HG03457 (cell line): ENCODE measurements around the gene AATF.
"Not testable (repeated sequence)": the region's sequence is repeated elsewhere in the genome, so short reads cannot be mapped to it uniquely, and the experiment has no call there.

Experiments used
- ATAC-seq: cut with Tn5 transposase; IDR thresholded peaks from one replicate; pipeline ENCODE4 v1.9.1; 2021; ENCODE audit warnings: moderate number of reproducible peaks; ENCODE audit not compliant: unreplicated experiment

Gene AATF

GRCh38 chr17:37069087-37069486 lies 120.3 kb downstream of the AATF start:
- no peak for ATAC-seq

DNA sequence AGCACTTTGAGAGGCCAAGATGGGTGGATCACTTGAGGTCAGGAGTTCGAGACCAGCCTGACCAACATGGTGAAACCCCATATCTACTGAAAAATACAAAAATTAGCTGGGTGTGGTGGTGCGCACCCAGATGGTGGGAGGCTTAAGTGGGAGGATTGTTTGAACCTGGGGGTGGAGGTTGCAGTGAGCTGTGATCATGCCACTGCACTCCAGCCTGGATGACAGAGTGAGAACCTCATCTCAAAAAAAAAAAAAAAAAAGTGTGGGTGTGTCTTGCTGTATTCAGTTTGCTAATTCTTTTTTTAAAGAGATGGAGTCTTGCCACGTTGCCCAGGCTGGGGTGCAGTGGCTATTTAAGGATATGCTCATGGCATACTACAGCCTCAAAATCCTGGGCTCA lies 124.7 kb downstream of the AATF start:
- not testable (repeated sequence) for ATAC-seq

DNA sequence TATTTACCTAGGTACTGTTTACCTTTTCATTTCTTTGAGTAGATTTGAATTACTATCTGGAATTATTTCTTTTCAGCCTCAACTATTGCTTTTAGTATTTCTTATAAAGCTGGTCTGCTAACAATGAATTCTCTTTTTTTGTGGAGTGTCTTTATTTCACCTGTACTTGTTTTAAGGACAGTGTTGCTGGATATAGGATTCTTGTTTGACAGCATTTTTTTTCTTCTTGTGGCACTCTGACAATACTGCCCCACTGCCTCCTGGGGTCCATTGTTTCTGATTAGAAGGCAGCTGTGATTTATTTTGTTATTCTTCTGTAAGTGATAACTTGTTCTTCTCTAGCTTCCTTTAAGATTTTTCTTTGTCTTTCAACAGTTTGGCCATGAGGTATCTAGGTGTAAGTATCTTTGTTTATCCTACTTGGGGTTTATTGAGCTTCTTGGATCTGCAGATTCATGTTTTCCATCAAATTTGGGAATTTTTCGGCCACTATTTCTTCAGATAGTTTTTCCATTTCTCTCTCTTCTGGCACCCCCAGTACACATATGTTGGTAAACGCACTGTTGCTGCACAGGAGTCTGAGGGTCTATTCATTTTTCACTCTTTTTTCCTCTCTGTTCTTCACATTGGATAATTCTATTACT lies 130.4 kb downstream of the AATF start:
- no peak for ATAC-seq

DNA sequence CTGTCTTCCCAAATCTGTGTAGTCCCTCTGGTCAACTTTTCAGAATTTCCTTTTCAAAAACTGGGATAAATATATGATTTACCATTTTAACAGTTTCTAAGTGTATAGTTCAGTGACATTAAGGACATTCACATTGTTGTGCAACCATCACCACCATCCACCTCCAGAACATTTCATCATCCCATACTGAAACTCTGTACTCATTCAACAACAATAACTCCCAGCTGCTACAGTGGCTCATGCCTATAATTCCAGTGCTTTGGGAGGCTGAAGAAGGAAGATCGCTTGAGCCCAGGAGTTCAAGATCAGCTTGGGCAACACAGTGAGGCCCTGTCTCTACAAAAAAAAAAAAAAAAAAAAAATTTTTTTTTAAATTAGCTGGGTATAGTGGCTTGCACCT lies 131.0 kb downstream of the AATF start:
- ATAC-seq, result no peak

DNA sequence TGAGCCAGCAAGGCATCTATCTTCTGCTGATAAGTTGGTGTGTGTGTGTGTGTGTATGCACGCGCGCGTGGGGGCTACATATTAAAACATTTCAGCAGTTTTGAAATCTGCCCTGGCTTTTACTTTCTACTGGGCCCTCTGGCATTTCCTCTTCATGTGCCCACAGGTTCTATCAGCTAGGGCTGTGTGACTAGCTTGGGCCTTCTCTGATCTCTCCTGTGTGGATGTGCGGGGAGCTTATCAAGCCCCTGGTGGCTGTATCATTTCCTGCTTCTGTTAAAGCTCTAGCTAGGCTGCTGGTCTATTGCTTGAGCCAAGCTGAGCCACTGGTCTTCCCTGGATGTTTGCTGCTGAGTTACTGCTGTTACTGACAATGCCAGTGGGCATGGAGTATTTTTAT lies 132.5 kb downstream of the AATF start:
- no peak for ATAC-seq

DNA sequence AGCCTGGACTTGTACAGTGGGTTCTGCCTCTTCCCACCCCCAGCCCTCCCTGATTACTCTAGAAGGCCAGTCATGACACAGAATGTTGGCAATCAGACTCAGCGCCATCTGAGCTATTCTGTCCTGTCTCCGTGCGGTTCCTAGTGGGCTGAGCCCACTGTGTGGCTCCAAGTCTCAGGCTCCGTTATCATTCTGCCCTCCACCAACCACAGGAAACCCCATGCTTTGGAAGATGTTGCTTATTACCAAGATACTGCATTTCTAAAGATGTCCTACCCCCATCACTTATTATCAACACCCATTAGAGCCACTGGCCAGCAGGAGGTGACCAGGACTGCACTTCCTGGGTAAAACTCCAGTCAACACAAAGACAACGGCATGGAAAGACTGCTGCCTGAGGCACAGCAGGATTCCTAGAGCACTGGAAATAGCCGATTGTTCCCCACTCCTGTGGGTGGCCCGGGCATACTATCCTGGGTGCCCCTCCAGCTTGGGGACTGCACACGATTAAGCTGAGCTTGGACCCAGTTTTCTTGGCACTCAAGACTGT lies 133.6 kb downstream of the AATF start:
- no peak for ATAC-seq

- ATAC-seq, result no peak
Measured at GRCh38 chr17:37082985-37083384, 134.2 kb downstream of the AATF start.

DNA sequence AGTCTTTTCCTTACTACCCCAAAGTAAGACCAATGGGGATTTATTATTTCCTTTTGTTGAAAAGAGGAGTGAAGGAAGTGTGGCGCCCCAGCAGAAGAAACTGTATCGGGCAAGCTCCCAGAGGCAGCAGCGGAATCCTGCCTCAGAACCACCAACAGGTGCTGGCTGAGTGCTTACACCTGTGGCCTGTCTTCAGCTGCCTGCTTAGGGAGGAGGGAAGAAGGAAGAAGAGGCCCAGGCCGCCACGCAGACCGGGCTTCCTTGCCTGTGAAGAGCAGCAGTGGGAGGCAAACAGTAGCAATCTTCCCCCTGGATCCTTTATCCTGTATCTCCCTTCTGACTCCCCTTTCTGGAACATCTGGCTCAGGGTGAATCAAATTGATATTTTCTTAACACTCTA lies 134.7 kb downstream of the AATF start:
- ATAC-seq, result no peak

- no peak for ATAC-seq
Measured at GRCh38 chr17:37084372-37084771, 135.6 kb downstream of the AATF start.

GRCh38 chr17:37086334-37086733 lies 137.6 kb downstream of the AATF start:
- no peak for ATAC-seq

- ATAC-seq, result no peak
Measured at GRCh38 chr17:37086948-37087347, 138.2 kb downstream of the AATF start.

GRCh38 chr17:37087683-37088082 lies 138.9 kb downstream of the AATF start:
- no peak for ATAC-seq

DNA sequence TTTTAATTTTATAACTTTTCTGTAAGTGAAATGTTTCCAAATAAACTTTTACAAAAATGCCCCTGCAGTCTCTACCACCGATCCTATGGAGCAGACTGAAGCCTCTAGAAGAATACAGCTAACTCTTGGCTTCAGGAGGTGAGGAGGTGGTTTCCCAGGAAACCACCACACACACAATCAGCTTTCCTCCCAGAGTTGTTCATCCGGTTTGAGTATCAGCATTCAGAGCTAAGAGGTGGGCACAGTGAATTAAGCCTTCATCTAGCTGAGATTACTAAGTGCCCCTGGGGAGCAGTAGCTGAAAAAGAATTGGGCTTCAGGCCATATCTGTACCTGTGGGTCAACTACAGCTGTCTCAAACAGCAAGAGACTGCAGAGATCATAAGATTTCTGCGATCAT lies 139.7 kb downstream of the AATF start:
- no peak for ATAC-seq

DNA sequence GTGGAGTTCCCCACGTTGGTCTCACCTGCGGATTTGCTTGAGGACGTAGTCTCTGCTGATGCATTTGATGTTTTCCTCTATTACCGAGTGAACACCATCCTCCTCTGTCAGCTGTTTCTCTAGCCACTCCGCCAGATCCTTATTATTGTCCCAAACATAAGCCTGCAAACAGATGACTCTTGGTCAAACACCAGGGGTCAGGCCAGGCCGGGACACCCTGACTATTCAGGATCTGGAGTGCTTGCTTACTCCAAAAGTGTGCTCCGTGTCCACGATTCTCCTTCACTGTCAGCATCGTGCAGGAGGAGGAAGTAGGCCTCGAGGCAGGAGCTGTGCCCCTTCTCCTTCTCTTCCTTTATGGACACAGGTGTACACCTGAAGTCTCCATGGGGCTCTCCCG lies 140.2 kb downstream of the AATF start:
- ATAC-seq, result no peak

DNA sequence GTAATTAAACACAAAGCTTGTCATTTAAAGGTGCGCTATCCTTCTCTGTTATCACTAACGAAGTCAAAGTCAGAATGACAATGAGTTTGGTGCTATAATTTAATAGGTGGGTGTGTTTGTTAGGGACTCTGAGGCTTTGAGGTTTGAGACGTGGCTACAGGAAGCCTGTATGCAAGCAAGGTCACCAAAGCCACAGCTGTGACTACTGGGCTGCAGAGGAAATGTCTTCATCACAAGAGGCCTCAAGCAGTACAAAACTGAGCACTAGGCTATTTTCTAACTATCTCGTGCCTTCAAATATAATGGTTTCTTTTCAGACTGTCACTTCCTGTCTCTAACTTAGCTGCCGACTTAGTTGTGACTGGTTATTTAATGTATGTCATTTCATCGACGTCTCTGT lies 141.2 kb downstream of the AATF start:
- ATAC-seq, result no peak

GRCh38 chr17:37090941-37091340 lies 142.2 kb downstream of the AATF start:
- no peak for ATAC-seq

DNA sequence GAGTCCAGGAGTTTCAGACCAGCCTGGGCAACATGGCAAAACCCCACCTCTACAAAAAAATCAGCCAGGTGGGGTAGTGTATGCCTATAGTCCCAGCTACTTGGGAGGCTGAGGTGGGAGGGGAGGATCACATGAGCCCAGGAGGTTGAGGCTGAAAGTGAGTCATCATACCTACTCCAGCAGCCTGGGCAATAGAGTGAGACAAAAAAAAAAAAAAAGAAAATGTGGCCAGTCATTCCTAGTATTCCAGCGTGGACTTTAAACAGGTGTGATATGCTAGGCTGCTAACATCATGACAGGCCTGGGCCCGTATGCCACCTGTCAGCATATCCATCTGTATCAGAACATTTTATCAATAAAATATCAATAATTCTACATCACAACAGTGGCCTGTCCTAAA lies 143.3 kb downstream of the AATF start:
- ATAC-seq, result no peak

DNA sequence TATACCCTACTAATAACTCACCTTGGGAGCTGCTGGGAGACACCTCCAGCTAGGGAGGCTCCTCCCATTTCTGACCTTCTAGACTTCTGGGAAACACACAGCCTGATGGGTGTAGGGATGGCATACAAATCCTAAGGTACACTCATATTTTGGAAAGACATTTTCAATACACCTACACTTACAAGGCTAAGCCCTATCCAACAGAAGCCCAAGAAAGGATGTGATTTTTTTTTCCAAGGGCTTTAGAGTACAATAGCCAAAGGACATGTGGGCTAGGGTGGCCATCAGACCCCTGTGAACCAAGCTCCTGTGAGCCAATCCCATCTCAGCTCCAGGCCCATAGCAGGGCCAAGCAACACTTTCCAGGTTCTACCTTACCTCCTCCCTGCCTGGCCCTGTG lies 143.9 kb downstream of the AATF start:
- no peak for ATAC-seq

DNA sequence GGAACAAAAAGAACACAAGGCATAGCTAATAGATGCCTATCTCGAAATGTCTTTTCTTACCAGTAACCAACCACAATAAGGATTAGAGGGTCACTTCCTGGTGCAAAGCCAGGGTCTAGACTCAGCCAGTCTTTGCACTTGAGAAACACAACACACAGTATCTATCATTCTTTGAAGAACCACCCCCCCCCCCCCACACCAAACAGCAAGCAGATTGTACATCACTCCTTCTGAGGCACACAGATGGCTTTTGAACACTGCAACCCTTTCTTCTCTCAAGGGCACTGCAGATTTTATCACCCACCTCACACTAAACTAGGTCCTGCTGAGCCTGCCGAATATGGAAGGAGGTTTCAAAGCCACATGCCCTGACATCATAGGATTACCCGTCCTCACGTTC lies 145.6 kb downstream of the AATF start:
- no peak for ATAC-seq

GRCh38 chr17:37096071-37096470 lies 147.3 kb downstream of the AATF start:
- no peak for ATAC-seq

- ATAC-seq, result no peak
Measured at GRCh38 chr17:37097154-37097553, 148.4 kb downstream of the AATF start.

GRCh38 chr17:37098152-37098551 lies 149.4 kb downstream of the AATF start:
- ATAC-seq, result no peak
